PC-3 (cell line): Measurements from ENCODE around the gene ZMYM2.

Experiments used
- CTCF ChIP-seq: fragments of 300-600 bp; sonication (generic); conservative IDR thresholded peaks from 2 replicates; pipeline ENCODE4 v1.5.1; 2017; ENCODE audit warnings: antibody characterized with exemption, low read depth, mild to moderate bottlenecking, low read length
- EZH2 ChIP-seq: fragments of 300-600 bp; sonication (generic); IDR thresholded peaks from one replicate; pipeline ENCODE4 v1.6.1; 2017; ENCODE audit warnings: antibody characterized with exemption, mild to moderate bottlenecking, low read length; ENCODE audit not compliant: unreplicated experiment

GRCh38 chr13:19959141-19959830 is 759 bp downstream of the ZMYM2 start:
- TF ChIP-seq CTCF (no peak), EZH2 (no peak)
